ENCODE data around the gene MFSD6L.

The MFSD6L gene

GRCh38 chr17:8798846-8799569 lies at the start of gene MFSD6L:
Gene MFSD6L, minus strand, starts transcription at chr17:8799365. Its CDS starts 245 bp downstream, at chr17:8799120.
- DNase-seq (ENCODE audit: low read depth in 1 of 2, low spot score in 1 of 2), result no peak

GRCh38 chr17:8847891-8848290 lies 48.7 kb upstream of the MFSD6L start:
- no peak for DNase-seq (ENCODE audit: low read depth in 1 of 2, low spot score in 1 of 2)

GRCh38 chr17:8846768-8847211 lies 47.6 kb upstream of the MFSD6L start:
- DNase-seq (ENCODE audit: low read depth in 1 of 2, low spot score in 1 of 2), result no peak

- DNase-seq (ENCODE audit: low read depth in 1 of 2, low spot score in 1 of 2), result no peak
Measured at GRCh38 chr17:8844229-8845218, 45.4 kb upstream of the MFSD6L start.

- DNase-seq (ENCODE audit: low read depth in 1 of 2, low spot score in 1 of 2), result no peak
Measured at GRCh38 chr17:8843344-8843743, 44.2 kb upstream of the MFSD6L start.

- DNase-seq (ENCODE audit: low read depth in 1 of 2, low spot score in 1 of 2), result no peak
Measured at GRCh38 chr17:8841844-8842243, 42.7 kb upstream of the MFSD6L start.

- DNase-seq (ENCODE audit: low read depth in 1 of 2, low spot score in 1 of 2), result no peak
Measured at GRCh38 chr17:8839410-8839935, 40.3 kb upstream of the MFSD6L start.

GRCh38 chr17:8838551-8839095 lies 39.5 kb upstream of the MFSD6L start:
- DNase-seq (ENCODE audit: low read depth in 1 of 2, low spot score in 1 of 2), result no peak

GRCh38 chr17:8837563-8838075 lies 38.5 kb upstream of the MFSD6L start:
- DNase-seq (ENCODE audit: low read depth in 1 of 2, low spot score in 1 of 2), result no peak

GRCh38 chr17:8836821-8837562 lies 37.8 kb upstream of the MFSD6L start:
- DNase-seq (ENCODE audit: low read depth in 1 of 2, low spot score in 1 of 2), result no peak

- DNase-seq (ENCODE audit: low read depth in 1 of 2, low spot score in 1 of 2), result no peak
Measured at GRCh38 chr17:8835631-8836364, 36.6 kb upstream of the MFSD6L start.

- no peak for DNase-seq (ENCODE audit: low read depth in 1 of 2, low spot score in 1 of 2)
Measured at GRCh38 chr17:8835106-8835505, 35.9 kb upstream of the MFSD6L start.

- DNase-seq (ENCODE audit: low read depth in 1 of 2, low spot score in 1 of 2), result no peak
Measured at GRCh38 chr17:8832711-8833352, 33.7 kb upstream of the MFSD6L start.

GRCh38 chr17:8831234-8831849 lies 32.2 kb upstream of the MFSD6L start:
- no peak for DNase-seq (ENCODE audit: low read depth in 1 of 2, low spot score in 1 of 2)

- no peak for DNase-seq (ENCODE audit: low read depth in 1 of 2, low spot score in 1 of 2)
Measured at GRCh38 chr17:8830141-8830540, 31.0 kb upstream of the MFSD6L start.

GRCh38 chr17:8829036-8829941 lies 30.1 kb upstream of the MFSD6L start:
- no peak for DNase-seq (ENCODE audit: low read depth in 1 of 2, low spot score in 1 of 2)

- no peak for DNase-seq (ENCODE audit: low read depth in 1 of 2, low spot score in 1 of 2)
Measured at GRCh38 chr17:8828517-8828875, 29.3 kb upstream of the MFSD6L start.

Data from activated CD4-positive, alpha-beta T cell treated with anti-CD3 and anti-CD28 coated beads, Interleukin-2, amount 50 U/mL, for 24 hours (primary cell).